Suprapubic skin (tissue), 4 donors: Measurements from ENCODE around the gene MSI1.

Experiments used
- EP300 ChIP-seq: sonication (generic); formaldehyde crosslinking; IDR thresholded peaks from one replicate; pipeline ENCODE4 v1.6.1; 2017; ENCODE audit warnings: antibody characterized with exemption
- POLR2A ChIP-seq, 2 donors: fragments of 450-650 bp; IDR thresholded peaks; one replicate each; pipeline ENCODE4 v1.6.1; 2017; ENCODE audit warnings: antibody characterized with exemption in 2 of 2, mild to moderate bottlenecking in 2 of 2, moderate library complexity in 2 of 2
- POLR2AphosphoS5 ChIP-seq, 3 donors: sonication (generic); formaldehyde crosslinking; IDR thresholded peaks; one replicate each; pipeline ENCODE4 v1.6.1; 2017; ENCODE audit warnings: antibody characterized with exemption in 3 of 3
- TF ChIP-seq, protein P1 (sequence below), 2 donors: fragments of 200-600 bp in 1 of 2; fragments of 450-650 bp in 1 of 2; sonication (generic) in 1 of 2; IDR thresholded peaks; one replicate each; pipeline ENCODE4 v1.5.1; 2016 to 2019; ENCODE audit warnings: antibody characterized with exemption in 2 of 2, mild to moderate bottlenecking in 1 of 2, moderate library complexity in 1 of 2

DNA sequence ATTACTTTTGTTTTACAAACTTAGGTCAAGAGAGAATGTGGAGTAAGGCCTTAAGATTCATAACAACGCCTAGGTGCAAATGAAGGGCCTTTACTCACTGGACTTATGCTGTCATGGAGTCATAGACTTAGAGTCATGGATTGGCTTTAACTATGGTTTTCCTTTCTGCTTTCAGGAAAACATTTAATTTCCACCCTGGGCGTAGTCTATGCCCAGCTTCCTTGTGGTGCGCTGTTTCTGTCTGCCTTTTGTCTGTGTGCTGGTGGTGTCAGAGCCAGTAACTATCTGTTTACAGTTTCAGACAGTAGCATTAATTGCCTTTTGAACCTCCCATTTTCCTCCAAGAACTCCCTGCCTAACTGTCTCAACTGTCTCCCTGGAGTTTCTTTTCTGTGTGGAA, 37.1 kb upstream of the MSI1 start:
- TF ChIP-seq, protein P1, sequence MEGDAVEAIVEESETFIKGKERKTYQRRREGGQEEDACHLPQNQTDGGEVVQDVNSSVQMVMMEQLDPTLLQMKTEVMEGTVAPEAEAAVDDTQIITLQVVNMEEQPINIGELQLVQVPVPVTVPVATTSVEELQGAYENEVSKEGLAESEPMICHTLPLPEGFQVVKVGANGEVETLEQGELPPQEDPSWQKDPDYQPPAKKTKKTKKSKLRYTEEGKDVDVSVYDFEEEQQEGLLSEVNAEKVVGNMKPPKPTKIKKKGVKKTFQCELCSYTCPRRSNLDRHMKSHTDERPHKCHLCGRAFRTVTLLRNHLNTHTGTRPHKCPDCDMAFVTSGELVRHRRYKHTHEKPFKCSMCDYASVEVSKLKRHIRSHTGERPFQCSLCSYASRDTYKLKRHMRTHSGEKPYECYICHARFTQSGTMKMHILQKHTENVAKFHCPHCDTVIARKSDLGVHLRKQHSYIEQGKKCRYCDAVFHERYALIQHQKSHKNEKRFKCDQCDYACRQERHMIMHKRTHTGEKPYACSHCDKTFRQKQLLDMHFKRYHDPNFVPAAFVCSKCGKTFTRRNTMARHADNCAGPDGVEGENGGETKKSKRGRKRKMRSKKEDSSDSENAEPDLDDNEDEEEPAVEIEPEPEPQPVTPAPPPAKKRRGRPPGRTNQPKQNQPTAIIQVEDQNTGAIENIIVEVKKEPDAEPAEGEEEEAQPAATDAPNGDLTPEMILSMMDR (IDR thresholded peaks at IDR 0.05): no peak
- TF ChIP-seq POLR2A (IDR thresholded peaks at IDR 0.05) (no peak), POLR2AphosphoS5 (IDR thresholded peaks at IDR 0.05) (no peak), EP300 (no peak)
